ENCODE results near the gene CHMP1B. TPM values are rescaled to one million over a fixed set of nuclear protein-coding genes. Genes with fewer than 3 reads are reported as not detected.

Gene CHMP1B
- total and polyA plus RNA-seq, 2 donors (not counting 1 experiment from before 2014, with no cell fraction given): 26.5 to 49.7 TPM

GRCh38 chr18:11817229-11817628 lies 34.0 kb upstream of the CHMP1B start:
- H3K36me3 ChIP-seq (ENCODE audit: control insufficient read depth, insufficient read depth, low read length): no peaks in the 10 kb centered on the region
- no peak overlapping the region for H2AFZ ChIP-seq (ENCODE audit: low read length)
- DNase-seq (ENCODE audit: low read depth in 2 of 2): no peak
- TF ChIP-seq CTCF (conservative IDR thresholded peaks at IDR 0.05 in 1 of 2, IDR thresholded peaks at IDR 0.05 in 1 of 2; ENCODE audit: low read depth in 1 of 2, low read length in 2 of 2): no peak
- TF ChIP-seq EZH2 (IDR thresholded peaks at IDR 0.05; ENCODE audit: low read length, missing control alignments): no peak
- H3K27me3 ChIP-seq (ENCODE audit: control insufficient read depth, insufficient read depth, low read length): no peaks in the 10 kb centered on the region
- no peaks in the 10 kb centered on the region for H4K20me1 ChIP-seq (ENCODE audit: control insufficient read depth, extremely low read depth, insufficient read depth, low read length)
- H3K4me3 ChIP-seq (replicated peaks in 1 of 4; ENCODE audit: control extremely low read depth in 1 of 4, insufficient read depth in 1 of 4, low read depth in 3 of 4, low read length in 4 of 4): no peak overlapping the region
- H3K4me2 ChIP-seq (ENCODE audit: extremely low read depth, insufficient read depth, low read length): no peak overlapping the region
- no peaks in the 10 kb centered on the region for H3K9me3 ChIP-seq (ENCODE audit: control insufficient read depth, insufficient read depth, low read depth, low read length)
- H3K27ac ChIP-seq (ENCODE audit: insufficient read depth, low read length): no peak overlapping the region
- H3K4me1 ChIP-seq (ENCODE audit: control insufficient read depth, extremely low read depth, insufficient read depth, low read length): no peaks in the 10 kb centered on the region
- no peaks in the 10 kb centered on the region for H3K79me2 ChIP-seq (ENCODE audit: control insufficient read depth, insufficient read depth, low read length)
- H3K9ac ChIP-seq (ENCODE audit: insufficient read depth, low read length): no peak overlapping the region

- no peak overlapping the region for H3K4me2 ChIP-seq (ENCODE audit: extremely low read depth, insufficient read depth, low read length)
- TF ChIP-seq CTCF (conservative IDR thresholded peaks at IDR 0.05 in 1 of 2, IDR thresholded peaks at IDR 0.05 in 1 of 2; ENCODE audit: low read depth in 1 of 2, low read length in 2 of 2) (no peak), EZH2 (IDR thresholded peaks at IDR 0.05; ENCODE audit: low read length, missing control alignments) (no peak)
- H2AFZ ChIP-seq (ENCODE audit: low read length): no peak overlapping the region
- no peak overlapping the region for H3K4me3 ChIP-seq (replicated peaks in 1 of 4; ENCODE audit: control extremely low read depth in 1 of 4, insufficient read depth in 1 of 4, low read depth in 3 of 4, low read length in 4 of 4)
- H3K36me3 ChIP-seq (ENCODE audit: control insufficient read depth, insufficient read depth, low read length): no peaks in the 10 kb centered on the region
- no peaks in the 10 kb centered on the region for H3K27me3 ChIP-seq (ENCODE audit: control insufficient read depth, insufficient read depth, low read length)
- no peak for DNase-seq (ENCODE audit: low read depth in 2 of 2)
- no peak overlapping the region for H3K9ac ChIP-seq (ENCODE audit: insufficient read depth, low read length)
- no peak overlapping the region for H3K27ac ChIP-seq (ENCODE audit: insufficient read depth, low read length)
- H4K20me1 ChIP-seq (ENCODE audit: control insufficient read depth, extremely low read depth, insufficient read depth, low read length): no peaks in the 10 kb centered on the region
- no peaks in the 10 kb centered on the region for H3K79me2 ChIP-seq (ENCODE audit: control insufficient read depth, insufficient read depth, low read length)
- H3K9me3 ChIP-seq (ENCODE audit: control insufficient read depth, insufficient read depth, low read depth, low read length): no peaks in the 10 kb centered on the region
- H3K4me1 ChIP-seq (ENCODE audit: control insufficient read depth, extremely low read depth, insufficient read depth, low read length): no peaks in the 10 kb centered on the region
These were observed 32.6 kb upstream of the CHMP1B start for GRCh38 chr18:11818486-11819203.

- no peaks in the 10 kb centered on the region for H3K27me3 ChIP-seq (ENCODE audit: control insufficient read depth, insufficient read depth, low read length)
These were observed 31.3 kb upstream of the CHMP1B start for GRCh38 chr18:11819938-11820337.

More at GRCh38 chr18:11819938-11820337, 31.3 kb upstream of the CHMP1B start:
- no peaks in the 10 kb centered on the region for H3K9me3 ChIP-seq (ENCODE audit: control insufficient read depth, insufficient read depth, low read depth, low read length)
- H3K4me3 ChIP-seq (replicated peaks in 1 of 4; ENCODE audit: control extremely low read depth in 1 of 4, insufficient read depth in 1 of 4, low read depth in 3 of 4, low read length in 4 of 4): no peak overlapping the region
- no peak for DNase-seq (ENCODE audit: low read depth in 2 of 2)
- no peak for TF ChIP-seq CTCF (conservative IDR thresholded peaks at IDR 0.05 in 1 of 2, IDR thresholded peaks at IDR 0.05 in 1 of 2; ENCODE audit: low read depth in 1 of 2, low read length in 2 of 2)
- no peak for TF ChIP-seq EZH2 (IDR thresholded peaks at IDR 0.05; ENCODE audit: low read length, missing control alignments)
- H3K79me2 ChIP-seq (ENCODE audit: control insufficient read depth, insufficient read depth, low read length): no peaks in the 10 kb centered on the region
- H3K4me2 ChIP-seq (ENCODE audit: extremely low read depth, insufficient read depth, low read length): no peak overlapping the region
- H2AFZ ChIP-seq (ENCODE audit: low read length): no peak overlapping the region
- no peaks in the 10 kb centered on the region for H3K4me1 ChIP-seq (ENCODE audit: control insufficient read depth, extremely low read depth, insufficient read depth, low read length)
- no peak overlapping the region for H3K9ac ChIP-seq (ENCODE audit: insufficient read depth, low read length)
- H3K27ac ChIP-seq (ENCODE audit: insufficient read depth, low read length): no peak overlapping the region
- H4K20me1 ChIP-seq (ENCODE audit: control insufficient read depth, extremely low read depth, insufficient read depth, low read length): no peaks in the 10 kb centered on the region
- no peaks in the 10 kb centered on the region for H3K36me3 ChIP-seq (ENCODE audit: control insufficient read depth, insufficient read depth, low read length)
